ENCODE data around the gene SPOCK3.

- TF ChIP-seq POLR2A (IDR thresholded peaks at IDR 0.05; ENCODE audit: low read depth, low read length), result no peak
- TF ChIP-seq TAF1 (IDR thresholded peaks at IDR 0.05; ENCODE audit: low read depth, low read length), result no peak
- TF ChIP-seq POLR2AphosphoS5 (IDR thresholded peaks at IDR 0.05; ENCODE audit: low read depth, low read length), result no peak
- no peak for TF ChIP-seq SPI1 (IDR thresholded peaks at IDR 0.05; ENCODE audit: low read depth, low read length)
Observed at GRCh38 chr4:166887457-166887856, 346.8 kb downstream of the SPOCK3 start.

Measured in GM12891 (cell line).